A673 (cell line): ENCODE results near the gene TTLL11. TPM values are rescaled to one million over a fixed set of nuclear protein-coding genes. Genes with fewer than 3 reads are reported as not detected.
A peak's percentile ranks its signal among the peaks of the same experiment; 100 is the strongest.

ENCODE experiments used
- BruUV-seq: library from RNA; stranded (reverse); fragments of 400-500 nt; replicated peaks from 2 replicates; lab custom pipeline; 2021; lab: Mats Ljungman, UMichigan
- CTCF ChIA-PET: fragments of 300-600 bp; sonication (Branson Sonifier 250); formaldehyde crosslinking; loops from one replicate; lab custom pipeline; 2022; ENCODE audit warnings: antibody characterized with exemption; lab: Charles Lee
- POLR2A ChIA-PET: fragments of 300-600 bp; sonication (Branson Sonifier 250); formaldehyde crosslinking; loops from one replicate; lab custom pipeline; 2022; ENCODE audit warnings: antibody characterized with exemption; ENCODE audit not compliant: low non-redundant PET; lab: Charles Lee
- DNase-seq: peaks from one replicate; pipeline ENCODE4 v3.0.0-alpha.2; 2015; ENCODE audit warnings: low spot score
- H3K27ac ChIP-seq: fragments of 200-600 bp; sonication (generic); 2 replicates; pipeline ENCODE4 v1.5.1; 2016; ENCODE audit warnings: mixed run types, low read depth, mild to moderate bottlenecking, mixed read lengths, antibody characterized with exemption, low read length; ENCODE audit not compliant: poor library complexity, severe bottlenecking
- H3K27me3 ChIP-seq: fragments of 200-600 bp; sonication (generic); replicated peaks from 2 replicates; pipeline ENCODE4 v1.6.1; 2017; ENCODE audit warnings: mixed run types, low read depth, mild to moderate bottlenecking, mixed read lengths, antibody characterized with exemption, low read length; ENCODE audit not compliant: insufficient read depth, poor library complexity
- H3K36me3 ChIP-seq: fragments of 200-600 bp; sonication (generic); 2 replicates; pipeline ENCODE4 v1.6.1; 2016; ENCODE audit warnings: mixed run types, mild to moderate bottlenecking, mixed read lengths, antibody characterized with exemption, low read length; ENCODE audit not compliant: insufficient read depth, poor library complexity, severe bottlenecking
- H3K4me1 ChIP-seq: fragments of 200-600 bp; sonication (generic); 2 replicates; pipeline ENCODE4 v1.6.1; 2017; ENCODE audit warnings: mixed run types, mild to moderate bottlenecking, mixed read lengths, antibody characterized with exemption, low read length; ENCODE audit not compliant: insufficient read depth, poor library complexity, severe bottlenecking
- H3K4me3 ChIP-seq: fragments of 200-600 bp; sonication (generic); 2 replicates; pipeline ENCODE4 v1.5.1; 2016; ENCODE audit warnings: low read depth, mixed run types, mild to moderate bottlenecking, mixed read lengths, low read length; ENCODE audit not compliant: poor library complexity, severe bottlenecking
- H3K9me3 ChIP-seq: fragments of 200-600 bp; sonication (generic); 2 replicates; pipeline ENCODE4 v1.6.1; 2016; ENCODE audit warnings: mixed run types, low read depth, mild to moderate bottlenecking, mixed read lengths, antibody characterized with exemption, low read length; ENCODE audit not compliant: poor library complexity, severe bottlenecking
- EZH2 ChIP-seq: fragments of 200-600 bp; sonication (generic); IDR thresholded peaks from 2 replicates; pipeline ENCODE4 v1.6.1; 2017; ENCODE audit warnings: borderline replicate concordance, low read depth, mild to moderate bottlenecking, mixed read lengths, antibody characterized with exemption, low read length; ENCODE audit not compliant: poor library complexity, severe bottlenecking
- intact Hi-C: fragments of 100-400 bp; cut with micrococcal nuclease; formaldehyde crosslinking; loops from one replicate; pipeline ENCODE4 v1.10.0; 2022; ENCODE audit not compliant: unreplicated experiment
- total RNA-seq: library from RNA; stranded (reverse); gene quantifications from 2 replicates; pipeline ENCODE4 v1.2.3, GENCODE V29; 2021
- TF ChIP-seq, protein P1 (sequence below): fragments of 300-800, 200-600 bp; sonication (generic); conservative IDR thresholded peaks from 2 replicates; pipeline ENCODE4 v1.5.1; 2017; ENCODE audit warnings: low read depth, mild to moderate bottlenecking, antibody characterized with exemption, low read length, moderate library complexity, mixed read lengths

The TTLL11 gene
- total RNA-seq, 1 experiment from 2014 or later: 3.0 TPM

DNA sequence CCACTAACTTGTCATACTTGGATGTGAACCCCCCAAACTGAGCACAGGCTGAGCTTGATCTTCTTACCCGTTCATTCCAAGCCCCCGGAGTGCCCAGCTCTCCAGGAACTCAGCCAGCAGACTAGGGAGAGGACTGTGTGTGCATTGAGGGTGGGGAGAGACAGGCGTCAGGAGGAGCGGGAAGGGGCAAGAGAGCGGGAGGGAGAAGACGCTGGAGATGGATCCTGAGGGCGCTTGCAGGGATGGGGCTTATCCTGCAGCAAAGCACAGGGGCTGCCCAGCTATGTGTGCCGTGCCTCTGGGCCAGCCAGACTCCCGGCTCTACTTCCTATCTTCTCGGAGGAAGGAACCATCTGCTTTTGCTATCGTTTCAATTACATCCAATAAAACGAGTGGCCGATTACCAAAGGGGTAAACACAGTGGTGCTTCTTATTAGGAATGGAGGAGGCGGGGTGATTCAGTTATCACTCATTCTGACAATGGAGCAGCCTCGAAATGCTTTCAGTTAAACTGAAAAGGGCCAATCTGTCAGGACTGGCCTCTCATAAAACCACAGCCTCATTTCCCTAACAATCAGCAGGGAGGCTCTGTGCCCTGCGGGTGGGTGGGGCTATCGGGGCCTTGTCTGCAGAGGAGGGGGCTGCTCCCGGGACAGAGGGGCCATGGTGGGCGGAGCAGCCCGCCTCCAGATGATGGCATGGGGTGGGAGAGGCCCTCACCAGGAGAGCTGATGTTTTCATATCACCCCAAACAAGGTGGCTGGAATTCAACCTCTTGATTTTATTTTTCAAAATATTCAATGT, 273.5 kb downstream of the TTLL11 start:
- no peak overlapping the region for H3K4me3 ChIP-seq
- no peak overlapping the region for H3K27ac ChIP-seq
- H3K36me3 ChIP-seq: no peaks in the 10 kb centered on the region
- peak; percentile 55 for DNase-seq
- ChIA-PET CTCF (interaction anchor here (1.6 kb wide), 1 partner anchor 111 kb away, joined by 3 read pairs; no protein-coding TSS in a partner anchor), POLR2A (no interaction called here)
- no TSS peak for BruUV-seq
- TF ChIP-seq EZH2: no peak
- TF ChIP-seq, protein P1, sequence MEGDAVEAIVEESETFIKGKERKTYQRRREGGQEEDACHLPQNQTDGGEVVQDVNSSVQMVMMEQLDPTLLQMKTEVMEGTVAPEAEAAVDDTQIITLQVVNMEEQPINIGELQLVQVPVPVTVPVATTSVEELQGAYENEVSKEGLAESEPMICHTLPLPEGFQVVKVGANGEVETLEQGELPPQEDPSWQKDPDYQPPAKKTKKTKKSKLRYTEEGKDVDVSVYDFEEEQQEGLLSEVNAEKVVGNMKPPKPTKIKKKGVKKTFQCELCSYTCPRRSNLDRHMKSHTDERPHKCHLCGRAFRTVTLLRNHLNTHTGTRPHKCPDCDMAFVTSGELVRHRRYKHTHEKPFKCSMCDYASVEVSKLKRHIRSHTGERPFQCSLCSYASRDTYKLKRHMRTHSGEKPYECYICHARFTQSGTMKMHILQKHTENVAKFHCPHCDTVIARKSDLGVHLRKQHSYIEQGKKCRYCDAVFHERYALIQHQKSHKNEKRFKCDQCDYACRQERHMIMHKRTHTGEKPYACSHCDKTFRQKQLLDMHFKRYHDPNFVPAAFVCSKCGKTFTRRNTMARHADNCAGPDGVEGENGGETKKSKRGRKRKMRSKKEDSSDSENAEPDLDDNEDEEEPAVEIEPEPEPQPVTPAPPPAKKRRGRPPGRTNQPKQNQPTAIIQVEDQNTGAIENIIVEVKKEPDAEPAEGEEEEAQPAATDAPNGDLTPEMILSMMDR: no peak
- H3K9me3 ChIP-seq: no peaks in the 10 kb centered on the region
- intact Hi-C loops: no loop called here
- no peaks in the 10 kb centered on the region for H3K27me3 ChIP-seq
- H3K4me1 ChIP-seq: peaks cover 11% of the 10 kb centered on the region

DNA sequence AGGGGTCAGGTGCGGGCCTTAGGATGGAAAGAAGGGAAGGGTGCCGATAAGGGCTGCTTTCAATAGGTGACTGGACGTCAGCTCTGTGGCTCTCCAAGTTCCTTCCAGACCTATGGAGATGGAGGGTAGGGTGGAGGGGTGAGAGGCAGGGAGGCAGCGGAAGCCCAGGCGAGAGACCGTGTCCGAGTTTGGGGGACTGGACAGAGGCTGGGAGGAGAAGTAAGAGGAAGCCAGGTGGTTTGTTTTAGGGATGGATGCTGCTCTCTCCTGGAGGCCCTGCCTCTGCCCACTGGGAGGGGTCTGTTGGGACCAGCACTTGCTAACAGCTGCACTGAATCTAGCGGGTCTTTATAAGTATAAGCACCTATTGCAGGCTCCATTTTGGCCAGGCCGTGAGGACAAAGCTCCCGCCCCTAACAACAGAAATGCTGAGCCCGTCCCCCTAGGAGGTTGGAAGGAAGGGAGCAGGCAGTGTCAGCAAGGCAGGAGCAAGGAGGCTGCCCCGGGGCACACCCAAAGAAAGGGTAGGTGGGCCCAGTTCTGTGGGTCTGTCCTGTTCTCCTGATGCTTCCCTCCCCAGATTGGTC, 274.2 kb downstream of the TTLL11 start:
- H3K4me1 ChIP-seq: peaks cover 11% of the 10 kb centered on the region
- H3K9me3 ChIP-seq: no peaks in the 10 kb centered on the region
- ChIA-PET POLR2A (no interaction called here), CTCF (interaction anchor here (1.6 kb wide), 1 partner anchor 112 kb away, joined by 3 read pairs; no protein-coding TSS in a partner anchor)
- no peaks in the 10 kb centered on the region for H3K27me3 ChIP-seq
- intact Hi-C loops: no loop called here
- no peak overlapping the region for H3K27ac ChIP-seq
- H3K4me3 ChIP-seq: no peak overlapping the region
- DNase-seq: no peak
- TF ChIP-seq, protein P1: no peak
- no peak for TF ChIP-seq EZH2
- H3K36me3 ChIP-seq: no peaks in the 10 kb centered on the region
- BruUV-seq: no TSS peak

DNA sequence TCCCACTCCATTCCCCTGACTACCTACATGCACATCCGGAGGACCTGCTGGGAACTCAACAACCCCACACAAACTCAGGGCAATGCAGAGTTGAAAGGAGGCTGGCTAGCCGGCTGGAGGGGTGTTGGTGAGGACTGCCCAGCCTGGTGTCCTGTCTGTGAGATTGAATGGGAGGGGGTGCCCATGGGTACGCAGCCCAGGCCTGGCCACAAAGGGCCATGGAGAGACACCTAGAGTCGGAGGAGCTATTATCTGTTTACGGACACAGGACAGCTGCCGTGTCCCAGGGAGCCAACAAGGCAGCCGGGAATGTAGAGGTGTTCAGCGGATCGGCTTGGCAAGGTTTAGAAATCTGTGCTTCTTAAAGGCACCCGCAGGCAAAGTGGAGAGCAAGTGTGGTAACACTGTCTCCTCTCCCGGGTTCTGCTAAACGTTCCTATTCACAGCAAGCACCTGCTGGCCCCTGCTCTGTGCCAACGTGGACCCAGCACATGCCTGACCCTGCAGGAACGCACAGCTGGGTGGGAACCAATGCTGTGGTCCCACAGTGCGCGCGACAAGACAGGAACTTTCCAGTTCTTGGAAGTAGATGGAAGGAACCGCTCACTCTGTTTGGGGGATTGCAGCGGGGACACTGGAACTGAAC, 275.0 kb downstream of the TTLL11 start:
- TF ChIP-seq, protein P1: no peak
- TF ChIP-seq EZH2: no peak
- CTCF ChIA-PET: no interaction called here

More for the DNA sequence above, 275.0 kb downstream of the TTLL11 start:
- no peaks in the 10 kb centered on the region for H3K36me3 ChIP-seq
- BruUV-seq: no TSS peak
- no peaks in the 10 kb centered on the region for H3K27me3 ChIP-seq
- no peaks in the 10 kb centered on the region for H3K9me3 ChIP-seq
- intact Hi-C loops: no loop called here
- no peak for DNase-seq
- POLR2A ChIA-PET: no interaction called here
- H3K4me1 ChIP-seq: peaks cover 11% of the 10 kb centered on the region
- no peak overlapping the region for H3K4me3 ChIP-seq
- H3K27ac ChIP-seq: no peak overlapping the region
